ENCODE data around the gene UBE3B.

Gene UBE3B

DNA sequence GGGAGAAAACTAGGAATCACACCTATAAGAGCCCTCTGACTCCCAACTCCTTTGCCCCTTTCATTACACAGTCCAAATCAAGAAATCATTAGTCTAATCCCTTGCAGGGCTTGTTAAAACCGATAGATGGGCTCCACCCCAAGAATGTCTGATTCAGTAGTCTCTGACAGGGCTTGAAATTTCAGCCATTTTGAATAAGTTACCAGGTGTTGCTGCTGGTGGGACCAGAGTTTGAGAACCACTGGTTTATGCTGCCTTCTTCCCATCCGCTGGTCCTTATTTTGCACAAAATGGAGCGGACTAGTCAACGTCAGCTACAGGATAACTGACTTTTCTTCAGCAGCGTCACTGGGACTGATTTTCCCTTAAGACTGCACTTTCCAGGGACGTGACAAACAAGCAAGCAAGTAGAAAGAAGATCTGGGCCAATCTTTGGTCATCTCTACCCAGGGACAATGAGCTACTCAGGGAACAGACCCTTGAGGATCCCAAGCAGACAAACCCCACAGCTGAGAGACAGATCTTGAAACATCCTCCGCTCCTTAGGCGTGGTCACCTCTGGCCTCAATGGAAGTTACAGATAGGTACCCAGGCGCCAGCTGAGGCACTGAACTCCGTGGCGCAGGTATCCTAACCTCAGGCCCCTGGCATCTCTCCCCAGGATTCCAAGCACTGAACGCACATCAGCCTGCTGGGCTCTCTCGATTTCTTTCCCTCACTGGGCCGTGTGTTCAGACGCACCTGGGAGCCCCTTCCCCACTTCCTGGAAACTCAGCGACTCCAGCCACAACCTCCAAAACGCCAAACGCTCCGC lies 1.2 kb upstream of the UBE3B start:
- H3K27ac ChIP-seq: peak overlapping the region; percentile 95
- TF ChIP-seq CTCF (conservative IDR thresholded peaks at IDR 0.05) (no peak), ZFX (IDR thresholded peaks at IDR 0.05) (no peak)

- TF ChIP-seq CTCF (conservative IDR thresholded peaks at IDR 0.05) (no peak), ZFX (IDR thresholded peaks at IDR 0.05) (no peak)
- peak overlapping the region; percentile 95 for H3K27ac ChIP-seq
Observed at GRCh38 chr12:109476807-109477184, 638 bp upstream of the UBE3B start.

DNA sequence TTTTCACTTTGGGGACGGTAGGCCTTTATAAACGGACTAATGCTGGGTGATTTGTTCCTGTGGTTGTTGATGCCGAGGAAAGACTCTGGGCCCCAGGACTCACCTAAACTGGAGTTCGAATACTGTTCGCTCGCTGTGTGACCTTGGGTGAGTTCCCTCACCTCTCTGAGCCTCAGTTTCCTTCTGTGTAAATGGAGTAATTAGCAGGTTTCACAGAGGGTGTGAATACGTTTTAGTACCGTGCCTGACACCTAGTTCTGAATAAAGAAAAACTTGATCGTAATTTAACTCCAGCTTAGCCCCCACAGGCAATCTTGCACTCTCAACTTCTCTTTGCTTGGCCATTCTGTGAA lies 505 bp downstream of the UBE3B start:
- H3K27ac ChIP-seq: peak overlapping the region; percentile 95
- TF ChIP-seq ZFX (IDR thresholded peaks at IDR 0.05) (no peak), CTCF (conservative IDR thresholded peaks at IDR 0.05) (no peak)

DNA sequence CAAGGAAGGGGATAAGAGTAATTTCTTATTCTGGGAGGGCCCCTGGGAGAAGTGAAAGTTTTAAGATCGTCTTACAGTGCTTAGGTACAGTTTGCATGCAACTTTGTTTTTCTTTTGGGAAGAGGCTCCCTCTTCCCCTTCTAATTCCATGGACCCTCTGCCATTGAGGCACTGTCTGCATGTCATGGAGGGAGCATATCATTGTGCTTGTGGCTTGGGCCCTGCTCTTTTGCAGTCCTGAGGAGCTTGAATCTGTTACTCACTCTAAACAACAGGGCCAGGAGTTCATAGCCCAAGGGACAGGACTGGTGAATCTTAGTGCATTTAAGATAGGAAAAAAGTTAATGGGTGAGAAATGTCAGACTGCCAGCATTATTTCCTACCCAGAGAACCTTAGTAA lies 2.3 kb downstream of the UBE3B start:
- no peak overlapping the region for H3K27ac ChIP-seq
- no peak for TF ChIP-seq ZFX (IDR thresholded peaks at IDR 0.05)
- TF ChIP-seq CTCF (conservative IDR thresholded peaks at IDR 0.05): no peak

GRCh38 chr12:109480356-109480755 lies 2.9 kb downstream of the UBE3B start:
- TF ChIP-seq ZFX (IDR thresholded peaks at IDR 0.05) (no peak), CTCF (conservative IDR thresholded peaks at IDR 0.05) (no peak)
- H3K27ac ChIP-seq: no peak overlapping the region

- H3K27ac ChIP-seq: no peak overlapping the region
- TF ChIP-seq CTCF (conservative IDR thresholded peaks at IDR 0.05) (no peak), ZFX (IDR thresholded peaks at IDR 0.05) (no peak)
Observed at GRCh38 chr12:109481863-109482262, 4.4 kb downstream of the UBE3B start.

- no peak for TF ChIP-seq CTCF (conservative IDR thresholded peaks at IDR 0.05)
- no peak for TF ChIP-seq ZFX (IDR thresholded peaks at IDR 0.05)
Observed at GRCh38 chr12:109482491-109482890, 5.1 kb downstream of the UBE3B start.

More at GRCh38 chr12:109482491-109482890, 5.1 kb downstream of the UBE3B start:
- H3K27ac ChIP-seq: no peak overlapping the region

Data from C4-2B (cell line).